Hindlimb muscle (tissue), 1 donor: ENCODE results near the gene G6PC2. TPM values are rescaled to one million over a fixed set of nuclear protein-coding genes. Genes with fewer than 3 reads are reported as not detected.

Source experiments
- DNase-seq: peaks from one replicate; pipeline ENCODE4 v3.0.0-alpha.2; 2013
- polyA plus RNA-seq: library from polyadenylated mRNA; unstranded; fragments of 120-200 nt; gene quantifications from one replicate; pipeline ENCODE4 v1.2.1, GENCODE V29; 2013; ENCODE audit not compliant: insufficient read length

Gene G6PC2
- polyA plus RNA-seq, 1 donor = not detected

DNA sequence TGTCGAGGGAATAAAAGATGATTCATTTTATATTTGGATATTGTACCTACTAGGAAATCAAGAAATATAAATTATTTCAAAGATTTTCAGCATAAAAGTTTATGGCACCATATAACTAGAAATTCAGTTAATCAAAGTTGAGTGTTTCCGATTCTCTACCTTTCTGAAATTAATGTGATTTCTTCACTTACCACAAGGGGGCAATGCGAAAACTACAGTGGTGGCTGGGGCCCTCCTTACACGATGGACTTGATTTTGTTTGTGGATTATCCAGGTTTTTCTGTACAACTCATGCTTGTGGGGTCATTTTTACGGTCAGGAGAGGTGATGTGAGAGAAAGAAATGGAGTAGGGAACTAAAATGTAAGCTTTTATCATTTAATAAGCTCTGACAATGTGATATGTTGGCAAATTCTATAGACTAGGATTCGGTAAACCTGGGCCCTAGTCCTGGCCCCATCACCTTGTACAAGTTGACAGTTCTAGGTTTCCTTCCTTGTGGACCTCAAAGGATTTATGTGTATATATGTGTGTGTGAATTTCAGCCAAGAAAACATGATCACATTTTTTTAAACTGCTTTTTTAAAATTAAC, 47.6 kb downstream of the G6PC2 start:
- DNase-seq = no peak

DNA sequence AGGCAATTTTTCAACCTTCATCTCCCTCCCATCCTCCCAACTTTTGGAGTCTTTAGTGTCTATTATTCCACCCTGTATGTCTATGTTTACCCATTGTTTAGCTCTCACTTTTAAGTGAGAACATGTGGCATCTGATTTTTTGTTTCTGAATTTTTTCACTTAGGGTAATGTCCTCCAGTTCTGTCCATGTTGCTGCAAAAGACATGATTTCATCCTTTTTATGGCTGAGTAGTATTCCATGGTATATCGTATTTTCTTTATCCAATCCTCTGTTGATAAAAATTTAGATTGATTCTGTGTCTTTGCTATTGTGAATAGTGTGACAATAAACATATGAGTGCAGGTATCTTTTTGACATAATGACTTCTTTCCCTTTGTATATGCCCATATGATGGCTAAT, 48.2 kb downstream of the G6PC2 start:
- no peak for DNase-seq

DNA sequence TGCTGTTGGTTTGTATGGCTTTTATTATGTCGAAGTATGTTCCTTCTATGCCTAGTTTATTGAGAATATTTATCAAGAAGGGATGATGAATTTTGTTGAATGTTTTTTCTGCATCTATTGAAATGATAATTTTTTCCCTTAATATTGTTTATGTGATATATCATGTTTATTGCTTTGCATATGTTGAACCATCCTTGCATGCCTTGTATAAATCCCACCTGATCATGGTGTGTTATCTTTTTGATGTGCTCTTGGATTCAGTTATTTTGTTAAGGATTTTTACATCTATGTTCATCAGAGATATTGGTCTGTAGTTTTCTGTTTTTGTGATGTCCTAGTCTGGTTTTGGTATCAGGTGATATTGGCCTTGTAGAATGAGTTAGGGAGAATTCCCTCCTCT, 50.8 kb downstream of the G6PC2 start:
- DNase-seq = no peak

DNA sequence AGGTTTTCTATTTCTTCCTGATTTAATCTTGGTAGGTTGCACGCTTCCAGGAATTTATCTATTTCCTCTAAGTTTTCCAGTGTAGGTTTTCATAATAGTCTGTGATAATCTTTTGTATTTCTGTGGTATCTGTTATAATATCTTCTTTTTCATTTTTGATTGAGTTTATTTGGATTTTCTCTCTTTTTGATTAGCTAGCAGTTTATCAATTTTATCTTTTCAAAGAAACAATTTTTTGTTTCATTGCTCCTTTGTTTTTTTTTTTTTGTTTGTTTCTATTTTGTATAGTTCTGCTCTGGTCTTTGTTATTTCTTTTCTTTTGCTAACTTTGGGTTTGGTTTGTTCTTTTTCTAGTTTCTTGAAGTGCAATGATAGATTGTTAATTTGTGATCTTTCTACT, 51.3 kb downstream of the G6PC2 start:
- DNase-seq = no peak

DNA sequence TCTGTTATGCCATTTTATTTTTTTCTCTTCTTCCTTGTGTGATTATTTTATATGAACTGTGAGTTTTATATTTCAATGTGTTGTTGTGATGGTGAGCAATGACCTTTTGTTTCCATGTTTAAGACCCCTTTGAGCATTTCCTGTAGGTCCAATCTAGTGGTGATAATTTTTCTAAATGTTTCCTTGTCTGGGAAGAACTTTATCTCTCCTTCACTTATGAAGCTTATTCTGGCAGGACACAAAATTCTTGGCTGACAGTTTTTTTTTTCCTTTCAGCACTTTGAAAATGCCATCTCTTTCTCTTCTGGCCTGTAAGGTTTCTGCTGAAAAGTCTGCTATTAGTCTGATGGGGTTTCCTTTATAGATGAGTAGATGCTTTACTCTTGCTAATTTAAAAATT, 53.2 kb downstream of the G6PC2 start:
- DNase-seq = no peak

DNA sequence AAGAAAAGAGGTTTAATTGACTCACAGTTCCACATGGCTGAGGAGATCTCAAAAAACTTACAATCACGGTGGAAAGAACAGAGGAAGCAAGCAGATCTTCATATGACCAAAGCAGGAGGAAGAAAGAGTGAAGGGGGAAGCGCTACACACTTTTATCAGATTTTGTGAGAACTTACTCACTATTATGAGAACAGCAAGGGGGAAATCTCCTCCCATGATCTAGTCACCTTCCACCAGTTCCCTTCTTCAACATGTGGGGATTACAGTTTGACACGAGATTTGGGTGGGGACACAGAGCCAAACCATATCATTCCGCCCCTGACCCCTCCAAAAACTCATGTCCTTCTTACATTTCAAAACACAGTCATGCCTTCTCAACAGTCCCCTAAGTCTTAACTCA, 54.2 kb downstream of the G6PC2 start:
- DNase-seq = no peak

DNA sequence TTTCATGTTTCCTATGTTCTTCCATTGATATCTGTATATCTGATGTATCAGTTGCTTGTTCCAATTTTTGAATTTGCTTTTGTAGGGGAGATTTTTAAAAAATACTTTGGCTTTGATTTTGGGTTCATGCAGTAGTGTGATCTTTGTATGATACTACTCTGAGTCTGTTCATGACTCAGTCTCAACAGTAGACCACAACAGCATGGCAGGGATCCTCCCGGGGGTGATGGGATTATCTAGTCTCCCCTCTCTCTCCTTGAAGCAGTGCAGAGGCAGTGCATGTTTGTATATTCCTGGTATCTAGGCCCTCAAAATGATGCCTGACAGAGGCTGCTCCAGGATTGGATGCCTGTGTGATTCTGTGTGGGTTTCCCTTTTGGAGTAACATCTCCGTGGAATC, 55.3 kb downstream of the G6PC2 start:
- no peak for DNase-seq

Other genes with a start within 250 kb of the G6PC2 start
- gene NOSTRIN, start 98.7 kb upstream of the G6PC2 start, polyA plus RNA-seq = 9.6 TPM
- 6.7 TPM for gene SPC25, start 10.9 kb upstream of the G6PC2 start, polyA plus RNA-seq
- gene ABCB11, start 130.0 kb downstream of the G6PC2 start, polyA plus RNA-seq = not detected
- gene DHRS9, start 168.3 kb downstream of the G6PC2 start, polyA plus RNA-seq = 3.0 TPM